Breast epithelium (tissue), 4 donors: ENCODE results near the gene JAGN1. TPM values are rescaled to one million over a fixed set of nuclear protein-coding genes. Genes with fewer than 3 reads are reported as not detected.

Experiments
- DNase-seq, 2 donors: peaks; one replicate each; pipeline ENCODE4 v3.0.0-alpha.2; 2019; ENCODE audit warnings: low spot score in 2 of 2
- H3K27ac ChIP-seq, 2 donors: fragments of 200-600 bp; sonication (generic) in 1 of 2; one replicate each; pipeline ENCODE4 v1.5.1; 2016 to 2019; ENCODE audit warnings: mild to moderate bottlenecking in 1 of 2
- H3K27me3 ChIP-seq, 2 donors: fragments of 200-600 bp; sonication (generic) in 1 of 2; one replicate each; pipeline versions ENCODE4 v1.5.1 to v1.6.0; 2017 to 2019; ENCODE audit warnings: control low read depth in 1 of 2, mild to moderate bottlenecking in 1 of 2
- H3K36me3 ChIP-seq: fragments of 200-600 bp; one replicate; pipeline ENCODE4 v1.5.1; 2019
- H3K4me1 ChIP-seq, 2 donors: fragments of 200-600 bp; sonication (generic); one replicate each; pipeline ENCODE4 v1.5.1; 2016 to 2019; ENCODE audit warnings: control low read depth in 1 of 2
- H3K4me3 ChIP-seq, 3 donors: fragments of 200-600 bp; sonication (generic); 1 replicate in 2 of 3; 2 replicates in 1 of 3; pipeline ENCODE4 v1.5.1; 2016 to 2019; ENCODE audit warnings: mild to moderate bottlenecking in 3 of 3, moderate library complexity in 2 of 3
- H3K9me3 ChIP-seq, 2 donors: fragments of 200-600 bp; sonication (generic) in 1 of 2; one replicate each; pipeline ENCODE4 v1.5.1; 2016 to 2019; ENCODE audit warnings: control low read depth in 1 of 2
- CTCF ChIP-seq, 3 donors: fragments of 450-650 bp; IDR thresholded peaks; one replicate each; pipeline ENCODE4 v1.5.1; 2016 to 2017; ENCODE audit warnings: antibody characterized with exemption in 3 of 3, mild to moderate bottlenecking in 3 of 3, moderate library complexity in 3 of 3
- POLR2A ChIP-seq: fragments of 450-650 bp; IDR thresholded peaks from one replicate; pipeline ENCODE4 v1.6.1; 2016; ENCODE audit warnings: antibody characterized with exemption, mild to moderate bottlenecking, moderate library complexity
- POLR2AphosphoS5 ChIP-seq, 3 donors: sonication (generic); formaldehyde crosslinking; IDR thresholded peaks; one replicate each; pipeline ENCODE4 v1.6.1; 2017; ENCODE audit warnings: antibody characterized with exemption in 3 of 3
- intact Hi-C: fragments of 100-400 bp; cut with DNase I; formaldehyde crosslinking; loops from one replicate; pipeline ENCODE4 v1.15.1; 2023; ENCODE audit warnings: low total_unique reads
- total RNA-seq, 3 donors: library from RNA; depleted of rRNA; stranded (reverse); fragments of >200 nt; gene quantifications; one replicate each; pipeline ENCODE4 v1.1.0, GENCODE V29; 2016

The JAGN1 gene
- total RNA-seq, 3 donors from 2014 or later = 34.1 to 73.1 (median 56.5) TPM

GRCh38 chr3:9915254-9916141 is 25.1 kb downstream of the JAGN1 start:
- Histone ChIP-seq H3K4me3 (peak overlapping the region; percentile 56 to 76 (median 67)), H3K4me1 (peaks cover 11 to 24% of the 10 kb centered on the region in 2 donors), H3K9me3 (no peaks in the 10 kb centered on the region), H3K36me3 (no peaks in the 10 kb centered on the region), H3K27ac (peak overlapping the region; percentile 93 to 94), H3K27me3 (no peaks in the 10 kb centered on the region)
- TF ChIP-seq POLR2AphosphoS5 (IDR thresholded peaks at IDR 0.05) = no peak
- TF ChIP-seq CTCF (IDR thresholded peaks at IDR 0.05) = peak in 1 of 3 donors; percentile 33
- TF ChIP-seq POLR2A = no peak
- DNase-seq = peak; percentile 53 to 67
- intact Hi-C loops = no loop called here

GRCh38 chr3:9916346-9916733 is 25.9 kb downstream of the JAGN1 start:
- TF ChIP-seq POLR2AphosphoS5 (IDR thresholded peaks at IDR 0.05) (no peak), CTCF (IDR thresholded peaks at IDR 0.05) (no peak), POLR2A (no peak)
- Histone ChIP-seq H3K27me3 (no peaks in the 10 kb centered on the region), H3K4me1 (peaks cover 11 to 24% of the 10 kb centered on the region in 2 donors), H3K36me3 (no peaks in the 10 kb centered on the region), H3K27ac (peak overlapping the region; percentile 93 to 94), H3K9me3 (no peaks in the 10 kb centered on the region), H3K4me3 (peak overlapping the region; percentile 56 to 76 (median 67))
- no peak for DNase-seq
- intact Hi-C loops = no loop called here

GRCh38 chr3:9916734-9917680 is 26.6 kb downstream of the JAGN1 start, which contains the start of gene IL17RC:
IL17RC (plus strand) TSS chr3:9917098; CDS start chr3:9917316, 218 bp downstream.
- intact Hi-C loops = no loop called here
- Histone ChIP-seq H3K4me1 (peaks cover 11 to 24% of the 10 kb centered on the region in 2 donors), H3K36me3 (no peaks in the 10 kb centered on the region), H3K4me3 (peak within 1 kb of the TSS; percentile 56 to 76 (median 67)), H3K27ac (peak within 1 kb of the TSS; percentile 93 to 94), H3K27me3 (no peaks in the 10 kb centered on the region), H3K9me3 (no peaks in the 10 kb centered on the region)
- TF ChIP-seq CTCF (IDR thresholded peaks at IDR 0.05) (no peak), POLR2AphosphoS5 (IDR thresholded peaks at IDR 0.05) (peak in 2 of 3 donors; percentile 26 to 54)
- DNase-seq = peak; percentile 93 to 95

GRCh38 chr3:9917820-9918219 is 27.4 kb downstream of the JAGN1 start:
- no peak for DNase-seq
- H3K9me3 ChIP-seq = no peaks in the 10 kb centered on the region
- peak overlapping the region; percentile 56 to 76 (median 67) for H3K4me3 ChIP-seq

More at GRCh38 chr3:9917820-9918219, 27.4 kb downstream of the JAGN1 start:
- TF ChIP-seq CTCF (IDR thresholded peaks at IDR 0.05) (no peak), POLR2AphosphoS5 (IDR thresholded peaks at IDR 0.05) (no peak), POLR2A (no peak)
- Histone ChIP-seq H3K4me1 (peaks cover 11 to 24% of the 10 kb centered on the region in 2 donors), H3K36me3 (no peaks in the 10 kb centered on the region), H3K27ac (peak overlapping the region; percentile 93 to 94), H3K27me3 (no peaks in the 10 kb centered on the region)
- intact Hi-C loops = no loop called here
